SK-N-SH (cell line): ENCODE data around the gene PDIA5.

Experiments used
- FOXM1 ChIP-seq: IDR thresholded peaks from 2 replicates; pipeline ENCODE4 v1.4.0; 2012; ENCODE audit warnings: low read depth, mild to moderate bottlenecking
- MXI1 ChIP-seq: IDR thresholded peaks from 2 replicates; pipeline ENCODE4 v1.6.1; 2012; ENCODE audit warnings: mild to moderate bottlenecking, low read depth, low read length, improper control_type of control experiment
- POLR2AphosphoS5 ChIP-seq: IDR thresholded peaks from 2 replicates; pipeline ENCODE4 v1.6.1; 2012; ENCODE audit warnings: low read depth, low read length
- RAD21 ChIP-seq: IDR thresholded peaks from 2 replicates; pipeline ENCODE4 v1.6.1; 2012; ENCODE audit warnings: mild to moderate bottlenecking, low read length
- RCOR1 ChIP-seq: fragments of 150-350 bp; IDR thresholded peaks from 2 replicates; pipeline ENCODE4 v1.6.1; 2017; ENCODE audit warnings: antibody characterized with exemption, low read length
- REST ChIP-seq: IDR thresholded peaks from 2 replicates; pipeline ENCODE4 v1.6.1; 2012; ENCODE audit warnings: mild to moderate bottlenecking, low read depth, low read length, moderate library complexity
- SIN3A ChIP-seq: IDR thresholded peaks from 2 replicates; pipeline ENCODE4 v1.6.1; 2012; ENCODE audit warnings: low read depth, mild to moderate bottlenecking, low read length, moderate library complexity, borderline replicate concordance
- TAF1 ChIP-seq: IDR thresholded peaks from 2 replicates; pipeline ENCODE4 v1.6.1; 2012; ENCODE audit warnings: low read depth, mild to moderate bottlenecking, low read length, moderate library complexity, borderline replicate concordance
- USF2 ChIP-seq: fragments of 150-350 bp; IDR thresholded peaks from 2 replicates; pipeline ENCODE4 v1.6.1; 2017; ENCODE audit warnings: antibody characterized with exemption, low read length, low read depth, borderline replicate concordance

GRCh38 chr3:123124971-123125370, 58.1 kb downstream of the PDIA5 start:
- TF ChIP-seq TAF1: no peak
- TF ChIP-seq POLR2AphosphoS5: no peak
- TF ChIP-seq FOXM1: no peak
- no peak for TF ChIP-seq MXI1
- TF ChIP-seq RAD21: no peak
- no peak for TF ChIP-seq SIN3A
- no peak for TF ChIP-seq REST
- no peak for TF ChIP-seq RCOR1
- no peak for TF ChIP-seq USF2
